HG03432 (cell line): ENCODE data around the gene EGFL8.
"Not testable (repeated sequence)": the region's sequence is repeated elsewhere in the genome, so short reads cannot be mapped to it uniquely, and the experiment has no call there.

Experiments
- ATAC-seq: cut with Tn5 transposase; IDR thresholded peaks from one replicate; pipeline ENCODE4 v1.9.1; 2021; ENCODE audit warnings: mild to moderate bottlenecking, moderate library complexity; ENCODE audit not compliant: unreplicated experiment

EGFL8 gene

GRCh38 chr6:32164295-32164694 is at the start of gene EGFL8:
EGFL8 (plus strand) TSS chr6:32164595; CDS start chr6:32166166, 1,571 bp downstream.
- no peak for ATAC-seq

- ATAC-seq = no peak
These were observed 49.6 kb upstream of the EGFL8 start for GRCh38 chr6:32114796-32115195.

- ATAC-seq = no peak
These were observed 48.8 kb upstream of the EGFL8 start for GRCh38 chr6:32115623-32116022.

- ATAC-seq = no peak
These were observed 47.7 kb upstream of the EGFL8 start for GRCh38 chr6:32116674-32117073.

GRCh38 chr6:32117461-32117860 is 46.9 kb upstream of the EGFL8 start:
- ATAC-seq = no peak

GRCh38 chr6:32118782-32119628 is 45.4 kb upstream of the EGFL8 start:
- no peak for ATAC-seq

- no peak for ATAC-seq
These were observed 43.8 kb upstream of the EGFL8 start for GRCh38 chr6:32120573-32121059.

GRCh38 chr6:32123681-32124080 is 40.7 kb upstream of the EGFL8 start:
- ATAC-seq = no peak

GRCh38 chr6:32126880-32127279 is 37.5 kb upstream of the EGFL8 start:
- ATAC-seq = no peak

- ATAC-seq = no peak
These were observed 37.0 kb upstream of the EGFL8 start for GRCh38 chr6:32127409-32127716.

- peak; percentile 76 for ATAC-seq
These were observed 36.4 kb upstream of the EGFL8 start, which contains the start of gene ATF6B for GRCh38 chr6:32127717-32128592. ATF6B (minus strand) TSS chr6:32128246; CDS start chr6:32128207, 39 bp downstream.

- ATAC-seq = no peak
These were observed 35.6 kb upstream of the EGFL8 start for GRCh38 chr6:32128751-32129296.

- ATAC-seq = no peak
These were observed 34.9 kb upstream of the EGFL8 start for GRCh38 chr6:32129297-32130088.

GRCh38 chr6:32131439-32131948 is 32.9 kb upstream of the EGFL8 start:
- no peak for ATAC-seq

GRCh38 chr6:32132110-32132509 is 32.3 kb upstream of the EGFL8 start:
- ATAC-seq = no peak

GRCh38 chr6:32133786-32134185 is 30.6 kb upstream of the EGFL8 start:
- no peak for ATAC-seq

- no peak for ATAC-seq
These were observed 26.9 kb upstream of the EGFL8 start for GRCh38 chr6:32137454-32137853.

- ATAC-seq = no peak
These were observed 24.8 kb upstream of the EGFL8 start for GRCh38 chr6:32139590-32139989.

- no peak for ATAC-seq
These were observed 23.9 kb upstream of the EGFL8 start for GRCh38 chr6:32140420-32141046.

GRCh38 chr6:32144238-32144637 is 20.2 kb upstream of the EGFL8 start:
- not testable (repeated sequence) for ATAC-seq
